Upper lobe of right lung (tissue), 1 donor: ENCODE results near the gene GABARAP. TPM values are rescaled to one million over a fixed set of nuclear protein-coding genes. Genes with fewer than 3 reads are reported as not detected.
A peak's percentile ranks its signal among the peaks of the same experiment; 100 is the strongest.

Experiments used
- ATAC-seq: fragments of 200-7000 bp; cut with Tn5 transposase; one replicate; pipeline ENCODE4 v1.9.1; 2020; ENCODE audit warnings: mild to moderate bottlenecking, moderate library complexity
- DNase-seq: peaks from one replicate; pipeline ENCODE4 v3.0.0-alpha.2; 2020
- H3K27ac ChIP-seq: fragments of 200-600 bp; one replicate; pipeline ENCODE4 v1.8.0; 2022
- H3K27me3 ChIP-seq: fragments of 200-600 bp; one replicate; pipeline ENCODE4 v1.8.0; 2022; ENCODE audit warnings: mild to moderate bottlenecking
- H3K36me3 ChIP-seq: fragments of 200-600 bp; one replicate; pipeline ENCODE4 v1.8.0; 2022
- H3K4me1 ChIP-seq: fragments of 200-600 bp; one replicate; pipeline ENCODE4 v1.8.0; 2022
- H3K4me3 ChIP-seq: fragments of 200-600 bp; one replicate; pipeline ENCODE4 v1.8.0; 2022; ENCODE audit warnings: mild to moderate bottlenecking
- H3K9me3 ChIP-seq: fragments of 200-600 bp; one replicate; pipeline ENCODE4 v1.8.0; 2022
- intact Hi-C: fragments of 100-400 bp; cut with DNase I; formaldehyde crosslinking; loops from one replicate; pipeline ENCODE4 v1.11.0; 2022
- total RNA-seq: library from RNA; stranded (reverse); fragmentation: NEBNext Ultra II Directional; extraction: Animal tissue kit (Norgen Biotek cat#: 25700); gene quantifications from one replicate; pipeline ENCODE4 v1.2.1, GENCODE V29; 2021
- TF ChIP-seq, protein P1 (sequence below): fragments of 200-600 bp; IDR thresholded peaks from one replicate; pipeline ENCODE4 v1.8.0; 2022; ENCODE audit warnings: antibody characterized with exemption
- donor health status: DM: no; HTN: yes; CAD: no; lungs with severe emphysema.

GABARAP gene
- total RNA-seq, 1 donor from 2014 or later, result 547 TPM

DNA sequence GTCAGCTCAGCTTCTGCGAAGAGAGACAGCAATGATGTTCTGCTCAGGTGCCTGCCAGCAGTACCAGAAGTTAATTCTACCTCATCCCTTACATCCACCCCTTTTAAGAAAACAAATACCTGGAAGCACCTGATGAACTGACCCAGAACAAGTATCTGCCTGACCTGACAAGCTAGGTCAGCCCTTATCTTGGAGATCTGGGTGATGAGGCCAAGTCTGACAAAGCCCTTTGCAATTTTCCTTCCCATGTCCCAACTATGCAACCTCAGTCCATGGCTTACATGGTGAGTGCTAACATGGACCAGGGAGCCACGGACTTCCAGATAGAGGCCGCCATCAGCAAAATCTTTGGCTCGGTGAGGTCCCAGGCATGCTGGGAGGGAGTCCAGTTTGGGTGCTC is 18.9 kb downstream of the GABARAP start:
- Histone ChIP-seq H3K4me1 (peaks cover 25% of the 10 kb centered on the region), H3K9me3 (no peaks in the 10 kb centered on the region), H3K36me3 (peaks cover 69% of the 10 kb centered on the region), H3K4me3 (no peak overlapping the region), H3K27ac (no peak overlapping the region), H3K27me3 (no peaks in the 10 kb centered on the region)
- no peak for DNase-seq
- intact Hi-C loops, result no loop called here
- no peak for ATAC-seq
- TF ChIP-seq, protein P1, sequence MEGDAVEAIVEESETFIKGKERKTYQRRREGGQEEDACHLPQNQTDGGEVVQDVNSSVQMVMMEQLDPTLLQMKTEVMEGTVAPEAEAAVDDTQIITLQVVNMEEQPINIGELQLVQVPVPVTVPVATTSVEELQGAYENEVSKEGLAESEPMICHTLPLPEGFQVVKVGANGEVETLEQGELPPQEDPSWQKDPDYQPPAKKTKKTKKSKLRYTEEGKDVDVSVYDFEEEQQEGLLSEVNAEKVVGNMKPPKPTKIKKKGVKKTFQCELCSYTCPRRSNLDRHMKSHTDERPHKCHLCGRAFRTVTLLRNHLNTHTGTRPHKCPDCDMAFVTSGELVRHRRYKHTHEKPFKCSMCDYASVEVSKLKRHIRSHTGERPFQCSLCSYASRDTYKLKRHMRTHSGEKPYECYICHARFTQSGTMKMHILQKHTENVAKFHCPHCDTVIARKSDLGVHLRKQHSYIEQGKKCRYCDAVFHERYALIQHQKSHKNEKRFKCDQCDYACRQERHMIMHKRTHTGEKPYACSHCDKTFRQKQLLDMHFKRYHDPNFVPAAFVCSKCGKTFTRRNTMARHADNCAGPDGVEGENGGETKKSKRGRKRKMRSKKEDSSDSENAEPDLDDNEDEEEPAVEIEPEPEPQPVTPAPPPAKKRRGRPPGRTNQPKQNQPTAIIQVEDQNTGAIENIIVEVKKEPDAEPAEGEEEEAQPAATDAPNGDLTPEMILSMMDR, result no peak

- DNase-seq (no peak), ATAC-seq (no peak)
- no peak overlapping the region for H3K27ac ChIP-seq
- peaks cover 30% of the 10 kb centered on the region for H3K4me1 ChIP-seq
- intact Hi-C loops, result no loop called here
- H3K36me3 ChIP-seq, result peaks cover 65% of the 10 kb centered on the region
- no peak overlapping the region for H3K4me3 ChIP-seq
- H3K27me3 ChIP-seq, result no peaks in the 10 kb centered on the region
- TF ChIP-seq, protein P1, result no peak
- no peaks in the 10 kb centered on the region for H3K9me3 ChIP-seq
Observed at GRCh38 chr17:7222972-7223292, 19.3 kb downstream of the GABARAP start.

- H3K36me3 ChIP-seq, result peaks cover 61% of the 10 kb centered on the region
- ATAC-seq (no peak), DNase-seq (no peak)
- TF ChIP-seq, protein P1, result no peak
- peaks cover 34% of the 10 kb centered on the region for H3K4me1 ChIP-seq
- intact Hi-C loops, result no loop called here
- no peak overlapping the region for H3K27ac ChIP-seq
- H3K9me3 ChIP-seq, result no peaks in the 10 kb centered on the region
- no peak overlapping the region for H3K4me3 ChIP-seq
- H3K27me3 ChIP-seq, result no peaks in the 10 kb centered on the region
Observed at GRCh38 chr17:7222093-7222971, 19.9 kb downstream of the GABARAP start.

- intact Hi-C loops, result no loop called here
- ATAC-seq, result no peak
- Histone ChIP-seq H3K4me1 (peaks cover 38% of the 10 kb centered on the region), H3K9me3 (no peaks in the 10 kb centered on the region), H3K4me3 (no peak overlapping the region), H3K27ac (peak overlapping the region; percentile 95), H3K27me3 (no peaks in the 10 kb centered on the region), H3K36me3 (peaks cover 52% of the 10 kb centered on the region)
- TF ChIP-seq, protein P1, result no peak
- no peak for DNase-seq
Observed at GRCh38 chr17:7221278-7222092, 20.8 kb downstream of the GABARAP start.

DNA sequence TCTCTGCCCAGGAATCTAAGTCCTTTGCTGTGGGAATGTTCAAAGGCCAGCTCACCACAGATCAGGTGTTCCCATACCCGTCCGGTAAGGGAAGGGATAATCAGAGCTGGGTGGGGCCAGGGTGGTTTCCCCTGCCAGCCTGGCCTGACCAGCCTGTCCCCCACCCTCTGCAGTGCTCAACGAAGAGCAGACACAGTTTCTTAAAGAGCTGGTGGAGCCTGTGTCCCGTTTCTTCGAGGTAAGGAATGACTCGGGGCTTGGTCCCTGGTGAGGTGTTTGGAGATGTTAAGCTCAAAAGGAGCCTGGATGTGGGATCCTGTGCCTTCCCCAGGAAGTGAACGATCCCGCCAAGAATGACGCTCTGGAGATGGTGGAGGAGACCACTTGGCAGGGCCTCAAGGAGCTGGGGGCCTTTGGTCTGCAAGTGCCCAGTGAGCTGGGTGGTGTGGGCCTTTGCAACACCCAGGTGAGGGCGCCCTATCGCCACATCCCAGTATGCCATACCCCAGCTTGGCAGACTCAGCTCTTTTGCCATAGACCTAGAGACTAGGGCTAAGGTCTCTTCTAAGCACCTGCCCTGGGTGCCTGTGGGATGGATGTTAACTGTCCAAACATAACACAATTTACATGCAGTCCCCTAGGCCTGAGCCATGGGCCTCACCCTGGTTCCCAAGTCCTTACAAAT is 21.5 kb downstream of the GABARAP start:
- Histone ChIP-seq H3K9me3 (no peaks in the 10 kb centered on the region), H3K27me3 (no peaks in the 10 kb centered on the region), H3K36me3 (peaks cover 45% of the 10 kb centered on the region), H3K4me3 (peak overlapping the region; percentile 98), H3K4me1 (peaks cover 46% of the 10 kb centered on the region), H3K27ac (peak overlapping the region; percentile 95)
- DNase-seq, result peak; percentile 84
- intact Hi-C loops, result no loop called here
- peak; percentile 52 for ATAC-seq
- TF ChIP-seq, protein P1, result peak; percentile 49
